ENCODE results near the gene NRAS.
"Not testable (repeated sequence)": the region's sequence is repeated elsewhere in the genome, so short reads cannot be mapped to it uniquely, and the experiment has no call there.

The NRAS gene

GRCh38 chr1:114716304-114717170 is at the start of gene NRAS:
Gene NRAS, minus strand, starts transcription at chr1:114716771. Its CDS starts 611 bp downstream, at chr1:114716160.
- peak; percentile 20 to 83 for DNase-seq

GRCh38 chr1:114764689-114765088 is 48.1 kb upstream of the NRAS start:
- no peak for DNase-seq

GRCh38 chr1:114758256-114758832 is 41.8 kb upstream of the NRAS start:
- no peak for DNase-seq

GRCh38 chr1:114757455-114758255 is 41.1 kb upstream of the NRAS start, which contains the start of gene CSDE1:
Gene CSDE1, minus strand, starts transcription at chr1:114757984. Its CDS starts 18,094 bp downstream, at chr1:114739890.
- DNase-seq = peak; percentile 94 to 98

- DNase-seq = no peak
These were observed 40.4 kb upstream of the NRAS start for GRCh38 chr1:114756949-114757454.

GRCh38 chr1:114756009-114756892 is 39.7 kb upstream of the NRAS start:
- DNase-seq = no peak

GRCh38 chr1:114755006-114755931 is 38.7 kb upstream of the NRAS start:
- no peak for DNase-seq

GRCh38 chr1:114753702-114754101 is 37.1 kb upstream of the NRAS start:
- not testable (repeated sequence) for DNase-seq

- peak in 1 of 2 experiments; percentile 12 for DNase-seq
These were observed 36.6 kb upstream of the NRAS start for GRCh38 chr1:114753143-114753542.

GRCh38 chr1:114750780-114751179 is 34.2 kb upstream of the NRAS start:
- peak in 1 of 2 experiments; percentile 68 for DNase-seq

- DNase-seq = no peak
These were observed 33.3 kb upstream of the NRAS start for GRCh38 chr1:114749835-114750234.

GRCh38 chr1:114746450-114747121 is 30.0 kb upstream of the NRAS start:
- DNase-seq = no peak

GRCh38 chr1:114745291-114745690 is 28.7 kb upstream of the NRAS start:
- no peak for DNase-seq

- DNase-seq = no peak
These were observed 25.6 kb upstream of the NRAS start for GRCh38 chr1:114741963-114742746.

GRCh38 chr1:114740331-114740730 is 23.8 kb upstream of the NRAS start:
- DNase-seq = no peak

GRCh38 chr1:114737314-114737849 is 20.8 kb upstream of the NRAS start:
- no peak for DNase-seq

GRCh38 chr1:114735479-114735878 is 18.9 kb upstream of the NRAS start:
- no peak for DNase-seq

GRCh38 chr1:114729782-114730181 is 13.2 kb upstream of the NRAS start:
- DNase-seq = no peak

- DNase-seq = no peak
These were observed 12.0 kb upstream of the NRAS start for GRCh38 chr1:114728553-114728952.
